Epidermal melanocyte (primary cell): ENCODE data around the gene RNF180.
"Not testable (repeated sequence)": the region's sequence is repeated elsewhere in the genome, so short reads cannot be mapped to it uniquely, and the experiment has no call there.

ENCODE experiments used
- DNase-seq: peaks from one replicate; pipeline ENCODE4 v3.0.0; 2011; ENCODE audit warnings: low spot score; ENCODE audit not compliant: insufficient read length

Gene RNF180

GRCh38 chr5:64269164-64269563 is 103.5 kb downstream of the RNF180 start:
- no peak for DNase-seq

- DNase-seq = no peak
Observed at GRCh38 chr5:64273276-64273675, 107.6 kb downstream of the RNF180 start.

- DNase-seq = no peak
Observed at GRCh38 chr5:64285188-64286130, 119.8 kb downstream of the RNF180 start.

GRCh38 chr5:64286381-64286780 is 120.7 kb downstream of the RNF180 start:
- no peak for DNase-seq

- DNase-seq = not testable (repeated sequence)
Observed at GRCh38 chr5:64288496-64288895, 122.9 kb downstream of the RNF180 start.

- no peak for DNase-seq
Observed at GRCh38 chr5:64292611-64293215, 127.1 kb downstream of the RNF180 start.

- no peak for DNase-seq
Observed at GRCh38 chr5:64295101-64295500, 129.5 kb downstream of the RNF180 start.

- no peak for DNase-seq
Observed at GRCh38 chr5:64298586-64298985, 132.9 kb downstream of the RNF180 start.

- no peak for DNase-seq
Observed at GRCh38 chr5:64299805-64300204, 134.2 kb downstream of the RNF180 start.

- DNase-seq = no peak
Observed at GRCh38 chr5:64301566-64301965, 135.9 kb downstream of the RNF180 start.

- DNase-seq = no peak
Observed at GRCh38 chr5:64308135-64308534, 142.5 kb downstream of the RNF180 start.

GRCh38 chr5:64312491-64312890 is 146.8 kb downstream of the RNF180 start:
- DNase-seq = no peak

- DNase-seq = no peak
Observed at GRCh38 chr5:64315778-64316177, 150.1 kb downstream of the RNF180 start.

- DNase-seq = no peak
Observed at GRCh38 chr5:64318175-64318574, 152.5 kb downstream of the RNF180 start.

- no peak for DNase-seq
Observed at GRCh38 chr5:64323591-64323990, 157.9 kb downstream of the RNF180 start.

- no peak for DNase-seq
Observed at GRCh38 chr5:64330728-64331231, 165.1 kb downstream of the RNF180 start.

GRCh38 chr5:64331597-64332277 is 166.1 kb downstream of the RNF180 start:
- no peak for DNase-seq

- DNase-seq = no peak
Observed at GRCh38 chr5:64333886-64334285, 168.2 kb downstream of the RNF180 start.

- DNase-seq = no peak
Observed at GRCh38 chr5:64339769-64340168, 174.1 kb downstream of the RNF180 start.

GRCh38 chr5:64340293-64340692 is 174.7 kb downstream of the RNF180 start:
- DNase-seq = no peak

- no peak for DNase-seq
Observed at GRCh38 chr5:64341340-64341739, 175.7 kb downstream of the RNF180 start.

GRCh38 chr5:64344501-64344900 is 178.9 kb downstream of the RNF180 start:
- no peak for DNase-seq
